Measurements from ENCODE around the gene FAM222B. TPM values are rescaled to one million over a fixed set of nuclear protein-coding genes. Genes with fewer than 3 reads are reported as not detected.
A peak's percentile ranks its signal among the peaks of the same experiment; 100 is the strongest.

Gene FAM222B
- total and polyA plus RNA-seq, 4 donors, result 4.3 to 33.1 (median 19.8) TPM

DNA sequence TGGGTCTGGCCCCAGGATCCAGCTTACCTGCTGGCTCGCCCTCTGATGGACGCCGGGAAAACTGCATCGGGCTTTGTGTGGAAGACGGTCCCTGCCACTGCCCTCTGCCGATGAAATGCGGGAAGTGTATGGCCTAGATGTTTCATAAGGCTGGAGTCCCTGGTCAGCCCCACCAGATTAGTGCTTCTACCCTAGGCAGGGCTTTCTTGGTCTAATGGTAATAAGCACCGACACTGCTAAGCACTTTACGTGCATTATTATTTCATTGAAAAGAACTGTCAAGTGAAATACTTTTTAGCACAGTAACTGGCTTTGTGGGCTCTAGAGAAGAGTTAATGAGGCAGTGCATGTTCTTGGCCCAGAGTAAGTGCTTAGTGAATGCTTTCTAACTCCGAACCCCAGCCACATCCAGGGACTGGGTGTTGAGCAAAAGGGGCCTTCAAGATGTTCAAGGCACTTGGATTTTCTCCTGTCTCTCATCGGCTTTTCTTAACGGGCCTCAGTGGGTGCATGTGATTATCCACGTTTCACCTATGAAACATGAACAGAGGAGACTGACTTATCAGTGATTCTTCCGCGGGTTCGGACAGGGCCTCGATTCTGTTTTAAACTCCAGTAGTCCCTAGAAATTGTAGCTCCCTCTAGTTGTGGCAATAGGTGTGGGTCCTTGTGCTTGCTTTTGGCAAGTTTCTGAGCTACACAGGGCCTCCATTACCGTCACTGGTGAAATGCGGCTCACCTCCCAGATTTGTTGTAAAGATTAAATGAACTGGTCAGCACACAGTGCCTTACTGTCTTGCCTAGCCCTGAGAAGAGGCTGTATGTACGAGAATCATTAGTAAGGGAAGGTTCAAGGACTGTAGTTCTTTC is 92.2 kb downstream of the FAM222B start:
- WGBS (ENCODE audit: insufficient coverage), result 32% methylated on average over 18 of the region's 20 CpGs
- DNase-seq (ENCODE audit: low read depth in 4 of 6, low spot score in 6 of 6), result peak in 3 of 6 donors; percentile 90 to 97 (median 97)
- peaks cover 83% of the 10 kb centered on the region for H3K36me3 ChIP-seq (ENCODE audit: control insufficient read depth, insufficient read depth, low read length)
- H3K27ac ChIP-seq (ENCODE audit: low read depth, low read length), result peak overlapping the region; percentile 99
- no peaks in the 10 kb centered on the region for H3K9me3 ChIP-seq (ENCODE audit: control insufficient read depth, insufficient read depth, low read length)
- H3K27me3 ChIP-seq (ENCODE audit: control insufficient read depth, insufficient read depth, low read length), result no peaks in the 10 kb centered on the region
- peak overlapping the region; percentile 24 for H3K4me3 ChIP-seq (ENCODE audit: low read depth, low read length)
- peaks cover 61% of the 10 kb centered on the region for H3K4me1 ChIP-seq (ENCODE audit: control insufficient read depth, insufficient read depth, low read length)

DNA sequence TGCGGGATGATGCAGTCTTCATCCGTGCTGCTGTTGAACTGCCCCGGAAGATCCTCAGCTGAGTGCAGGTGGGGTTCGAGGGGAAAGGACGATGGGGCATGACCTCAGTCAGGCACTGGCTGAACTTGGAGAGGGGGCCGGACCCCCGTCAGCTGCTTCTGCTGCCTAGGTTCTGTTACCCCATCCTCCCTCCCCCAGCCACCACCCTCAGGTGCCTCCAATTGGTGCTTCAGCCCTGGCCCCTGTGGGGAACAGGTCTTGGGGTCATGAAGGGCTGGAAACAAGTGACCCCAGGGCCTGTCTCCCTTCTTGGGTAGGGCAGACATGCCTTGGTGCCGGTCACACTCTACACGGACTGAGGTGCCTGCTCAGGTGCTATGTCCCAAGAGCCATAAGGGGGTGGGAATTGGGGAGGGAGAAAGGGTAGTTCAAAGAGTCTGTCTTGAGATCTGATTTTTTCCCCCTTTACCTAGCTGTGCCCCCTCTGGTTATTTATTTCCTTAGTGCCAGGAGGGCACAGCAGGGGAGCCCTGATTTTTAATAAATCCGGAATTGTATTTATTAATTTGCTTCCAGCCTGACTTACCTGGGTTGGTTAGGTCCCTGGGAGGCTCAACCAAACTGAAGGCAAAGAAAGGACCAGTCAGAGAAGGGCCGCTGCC is 92.9 kb downstream of the FAM222B start:
- 42% methylated on average over 6 of the region's 11 CpGs for WGBS (ENCODE audit: insufficient coverage)
- Histone ChIP-seq H3K27me3 (ENCODE audit: control insufficient read depth, insufficient read depth, low read length) (no peaks in the 10 kb centered on the region), H3K9me3 (ENCODE audit: control insufficient read depth, insufficient read depth, low read length) (no peaks in the 10 kb centered on the region), H3K4me3 (ENCODE audit: low read depth, low read length) (peak overlapping the region; percentile 24), H3K36me3 (ENCODE audit: control insufficient read depth, insufficient read depth, low read length) (peaks cover 85% of the 10 kb centered on the region), H3K27ac (ENCODE audit: low read depth, low read length) (peak overlapping the region; percentile 99), H3K4me1 (ENCODE audit: control insufficient read depth, insufficient read depth, low read length) (peaks cover 69% of the 10 kb centered on the region)
- no peak for DNase-seq (ENCODE audit: low read depth in 4 of 6, low spot score in 6 of 6)

DNA sequence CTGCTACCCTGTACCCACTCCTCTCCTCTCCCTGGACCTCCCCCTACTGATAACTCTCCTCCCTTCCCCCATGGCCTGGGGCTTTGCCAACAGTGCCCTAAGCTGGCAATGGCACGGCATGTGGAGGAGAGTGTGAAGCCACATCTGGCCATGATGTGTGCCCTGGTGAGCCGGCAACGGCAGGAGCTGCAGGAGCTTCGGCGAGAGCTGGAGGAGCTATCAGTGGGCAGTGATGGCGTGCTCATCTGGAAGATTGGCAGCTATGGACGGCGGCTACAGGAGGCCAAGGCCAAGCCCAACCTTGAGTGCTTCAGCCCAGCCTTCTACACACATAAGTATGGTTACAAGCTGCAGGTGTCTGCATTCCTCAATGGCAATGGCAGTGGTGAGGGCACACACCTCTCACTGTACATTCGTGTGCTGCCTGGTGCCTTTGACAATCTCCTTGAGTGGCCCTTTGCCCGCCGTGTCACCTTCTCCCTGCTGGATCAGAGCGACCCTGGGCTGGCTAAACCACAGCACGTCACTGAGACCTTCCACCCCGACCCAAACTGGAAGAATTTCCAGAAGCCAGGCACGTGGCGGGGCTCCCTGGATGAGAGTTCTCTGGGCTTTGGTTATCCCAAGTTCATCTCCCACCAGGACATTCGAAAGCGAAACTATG is 93.6 kb downstream of the FAM222B start:
- Histone ChIP-seq H3K27me3 (ENCODE audit: control insufficient read depth, insufficient read depth, low read length) (no peaks in the 10 kb centered on the region), H3K9me3 (ENCODE audit: control insufficient read depth, insufficient read depth, low read length) (no peaks in the 10 kb centered on the region), H3K27ac (ENCODE audit: low read depth, low read length) (peak overlapping the region; percentile 99), H3K36me3 (ENCODE audit: control insufficient read depth, insufficient read depth, low read length) (peaks cover 78% of the 10 kb centered on the region), H3K4me3 (ENCODE audit: low read depth, low read length) (no peak overlapping the region), H3K4me1 (ENCODE audit: control insufficient read depth, insufficient read depth, low read length) (peaks cover 73% of the 10 kb centered on the region)
- 63% methylated on average over 15 of the region's 18 CpGs for WGBS (ENCODE audit: insufficient coverage)
- no peak for DNase-seq (ENCODE audit: low read depth in 4 of 6, low spot score in 6 of 6)

DNA sequence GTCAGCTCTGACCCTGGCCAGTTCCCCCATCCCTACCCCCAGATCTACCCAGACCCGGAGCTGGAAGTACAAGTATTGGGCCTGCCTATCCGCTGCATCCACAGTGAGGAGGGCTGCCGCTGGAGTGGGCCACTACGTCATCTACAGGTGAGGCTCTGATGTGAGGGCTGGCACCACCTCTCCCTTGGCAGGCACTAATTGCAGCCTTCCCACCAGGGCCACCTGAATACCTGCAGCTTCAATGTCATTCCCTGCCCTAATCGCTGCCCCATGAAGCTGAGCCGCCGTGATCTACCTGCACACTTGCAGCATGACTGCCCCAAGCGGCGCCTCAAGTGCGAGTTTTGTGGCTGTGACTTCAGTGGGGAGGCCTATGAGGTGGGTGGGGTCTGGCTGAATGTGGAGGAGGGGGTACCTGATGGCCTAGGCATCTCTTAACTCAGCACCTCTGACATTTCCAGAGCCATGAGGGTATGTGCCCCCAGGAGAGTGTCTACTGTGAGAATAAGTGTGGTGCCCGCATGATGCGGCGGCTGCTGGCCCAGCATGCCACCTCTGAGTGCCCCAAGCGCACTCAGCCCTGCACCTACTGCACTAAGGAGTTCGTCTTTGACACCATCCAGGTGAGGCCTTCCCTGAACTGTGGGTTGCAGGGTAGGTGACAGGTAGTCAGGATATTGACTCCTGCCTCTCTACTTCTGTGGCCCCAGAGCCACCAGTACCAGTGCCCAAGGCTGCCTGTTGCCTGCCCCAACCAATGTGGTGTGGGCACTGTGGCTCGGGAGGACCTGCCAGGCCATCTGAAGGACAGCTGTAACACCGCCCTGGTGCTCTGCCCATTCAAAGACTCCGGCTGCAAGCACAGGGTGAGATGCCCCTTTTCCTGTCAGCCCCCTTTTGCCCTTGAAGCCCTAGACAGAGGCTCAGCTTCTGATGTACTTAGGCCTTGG is 94.5 kb downstream of the FAM222B start:
- no peak for DNase-seq (ENCODE audit: low read depth in 4 of 6, low spot score in 6 of 6)
- WGBS (ENCODE audit: insufficient coverage), result 85% methylated on average over 18 of the region's 18 CpGs
- Histone ChIP-seq H3K4me3 (ENCODE audit: low read depth, low read length) (peak overlapping the region; percentile 9), H3K27me3 (ENCODE audit: control insufficient read depth, insufficient read depth, low read length) (no peaks in the 10 kb centered on the region), H3K9me3 (ENCODE audit: control insufficient read depth, insufficient read depth, low read length) (no peaks in the 10 kb centered on the region), H3K4me1 (ENCODE audit: control insufficient read depth, insufficient read depth, low read length) (peaks cover 79% of the 10 kb centered on the region), H3K36me3 (ENCODE audit: control insufficient read depth, insufficient read depth, low read length) (peaks cover 77% of the 10 kb centered on the region), H3K27ac (ENCODE audit: low read depth, low read length) (peak overlapping the region; percentile 99)

DNA sequence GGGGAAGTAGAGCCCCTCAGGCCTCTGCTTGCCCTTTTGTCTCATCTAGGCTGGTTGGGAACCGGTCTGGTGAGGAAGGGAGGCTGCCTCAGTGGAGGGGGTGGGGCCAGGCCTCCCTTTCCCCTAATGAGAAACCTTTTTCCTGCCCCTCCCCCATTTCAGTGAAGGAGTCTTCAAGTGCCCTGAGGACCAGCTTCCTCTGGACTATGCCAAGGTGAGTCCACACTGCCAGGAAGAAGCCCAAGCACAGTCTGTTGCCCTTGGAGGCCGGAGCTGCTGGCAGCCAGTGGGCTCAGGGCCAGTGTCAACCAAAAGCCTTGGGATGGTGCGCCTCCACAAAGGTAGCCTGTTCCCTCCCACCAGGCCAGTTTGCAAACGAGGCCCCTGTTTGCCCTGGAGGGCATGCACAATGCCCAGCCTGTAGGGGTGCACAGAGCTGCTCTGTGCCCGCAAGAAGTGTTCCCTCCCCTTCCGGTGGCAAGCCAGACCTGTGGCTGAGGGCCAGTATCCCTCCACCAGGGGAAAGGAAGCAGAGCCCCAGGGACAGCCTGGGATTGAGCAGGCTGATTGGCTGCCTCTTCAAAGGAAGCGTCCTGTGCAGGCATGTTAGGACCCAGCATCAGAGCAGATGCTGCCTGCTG is 95.4 kb downstream of the FAM222B start:
- 31% methylated on average over 6 of the region's 7 CpGs for WGBS (ENCODE audit: insufficient coverage)
- peaks cover 69% of the 10 kb centered on the region for H3K36me3 ChIP-seq (ENCODE audit: control insufficient read depth, insufficient read depth, low read length)

DNA sequence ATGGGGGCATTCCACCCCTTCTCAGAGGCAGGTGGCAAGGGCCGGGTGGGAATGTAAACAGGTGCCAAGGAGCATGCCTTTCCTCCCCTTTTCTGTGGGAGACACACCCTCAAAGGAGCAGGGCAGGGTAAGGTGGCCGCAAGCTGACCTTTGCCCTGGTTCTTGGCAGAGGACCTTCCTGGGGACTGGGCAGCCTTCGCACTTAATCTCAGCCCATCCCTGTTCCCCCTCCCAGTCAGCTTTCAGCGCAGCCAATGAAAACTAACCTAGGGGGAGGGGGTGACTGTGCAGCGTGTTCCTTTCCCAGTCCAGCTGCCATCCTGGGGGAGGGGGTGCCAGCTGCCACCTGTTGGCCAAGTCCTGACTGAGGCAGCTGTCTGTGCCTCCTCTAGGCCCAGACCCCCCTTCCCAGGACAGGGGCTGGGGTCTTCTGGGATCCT is 96.0 kb downstream of the FAM222B start:
- DNase-seq (ENCODE audit: low read depth in 4 of 6, low spot score in 6 of 6), result peak in 2 of 6 donors; percentile 77 to 83
- Histone ChIP-seq H3K27ac (ENCODE audit: low read depth, low read length) (peak overlapping the region; percentile 99), H3K4me3 (ENCODE audit: low read depth, low read length) (peak overlapping the region; percentile 84), H3K36me3 (ENCODE audit: control insufficient read depth, insufficient read depth, low read length) (peaks cover 63% of the 10 kb centered on the region), H3K27me3 (ENCODE audit: control insufficient read depth, insufficient read depth, low read length) (no peaks in the 10 kb centered on the region), H3K4me1 (ENCODE audit: control insufficient read depth, insufficient read depth, low read length) (peaks cover 94% of the 10 kb centered on the region), H3K9me3 (ENCODE audit: control insufficient read depth, insufficient read depth, low read length) (no peaks in the 10 kb centered on the region)
- no CpG with 5 or more reads among the region's 5 CpGs for WGBS (ENCODE audit: insufficient coverage)

More for the DNA sequence above, 95.4 kb downstream of the FAM222B start:
- Histone ChIP-seq H3K4me3 (ENCODE audit: low read depth, low read length) (peak overlapping the region; percentile 84), H3K4me1 (ENCODE audit: control insufficient read depth, insufficient read depth, low read length) (peaks cover 89% of the 10 kb centered on the region), H3K9me3 (ENCODE audit: control insufficient read depth, insufficient read depth, low read length) (no peaks in the 10 kb centered on the region), H3K27ac (ENCODE audit: low read depth, low read length) (peak overlapping the region; percentile 99), H3K27me3 (ENCODE audit: control insufficient read depth, insufficient read depth, low read length) (no peaks in the 10 kb centered on the region)
- DNase-seq (ENCODE audit: low read depth in 4 of 6, low spot score in 6 of 6), result peak in 2 of 6 donors; percentile 77 to 84

DNA sequence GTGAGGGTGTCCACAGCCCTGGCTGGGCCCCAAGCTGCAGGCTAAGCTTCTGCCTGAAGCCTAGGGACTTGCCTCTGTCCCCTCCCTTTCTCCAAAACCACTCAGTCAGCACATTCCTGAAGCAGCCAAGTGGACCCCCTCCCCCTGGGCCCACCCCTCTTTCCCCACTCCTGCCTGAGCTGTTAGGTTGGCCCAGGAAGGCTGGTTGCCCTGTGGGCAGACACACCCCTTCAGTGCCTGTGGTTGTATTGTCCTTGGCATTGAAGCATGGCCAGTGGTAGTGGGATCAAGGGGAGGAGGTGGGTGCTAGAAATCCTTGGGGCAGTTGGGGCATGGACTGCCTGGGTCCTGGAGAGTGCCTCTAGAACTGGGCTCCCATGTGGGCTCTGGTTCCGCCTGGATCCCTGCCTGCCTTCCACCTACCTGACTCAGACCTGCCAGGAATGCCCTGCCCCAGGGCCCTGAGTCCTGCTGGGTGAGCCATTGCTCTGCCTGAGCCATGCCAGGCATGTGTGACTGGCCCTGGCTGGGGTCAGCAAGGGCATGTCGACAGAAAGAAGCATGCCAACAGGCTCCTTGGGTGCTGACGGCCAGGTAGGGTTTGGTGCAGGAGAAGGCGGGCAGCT is 96.7 kb downstream of the FAM222B start:
- Histone ChIP-seq H3K27me3 (ENCODE audit: control insufficient read depth, insufficient read depth, low read length) (no peaks in the 10 kb centered on the region), H3K4me1 (ENCODE audit: control insufficient read depth, insufficient read depth, low read length) (peaks cover 95% of the 10 kb centered on the region), H3K27ac (ENCODE audit: low read depth, low read length) (peak overlapping the region; percentile 99), H3K4me3 (ENCODE audit: low read depth, low read length) (peak overlapping the region; percentile 84), H3K9me3 (ENCODE audit: control insufficient read depth, insufficient read depth, low read length) (no peaks in the 10 kb centered on the region), H3K36me3 (ENCODE audit: control insufficient read depth, insufficient read depth, low read length) (peaks cover 61% of the 10 kb centered on the region)
- 69% methylated on average over 4 of the region's 4 CpGs for WGBS (ENCODE audit: insufficient coverage)
- no peak for DNase-seq (ENCODE audit: low read depth in 4 of 6, low spot score in 6 of 6)

DNA sequence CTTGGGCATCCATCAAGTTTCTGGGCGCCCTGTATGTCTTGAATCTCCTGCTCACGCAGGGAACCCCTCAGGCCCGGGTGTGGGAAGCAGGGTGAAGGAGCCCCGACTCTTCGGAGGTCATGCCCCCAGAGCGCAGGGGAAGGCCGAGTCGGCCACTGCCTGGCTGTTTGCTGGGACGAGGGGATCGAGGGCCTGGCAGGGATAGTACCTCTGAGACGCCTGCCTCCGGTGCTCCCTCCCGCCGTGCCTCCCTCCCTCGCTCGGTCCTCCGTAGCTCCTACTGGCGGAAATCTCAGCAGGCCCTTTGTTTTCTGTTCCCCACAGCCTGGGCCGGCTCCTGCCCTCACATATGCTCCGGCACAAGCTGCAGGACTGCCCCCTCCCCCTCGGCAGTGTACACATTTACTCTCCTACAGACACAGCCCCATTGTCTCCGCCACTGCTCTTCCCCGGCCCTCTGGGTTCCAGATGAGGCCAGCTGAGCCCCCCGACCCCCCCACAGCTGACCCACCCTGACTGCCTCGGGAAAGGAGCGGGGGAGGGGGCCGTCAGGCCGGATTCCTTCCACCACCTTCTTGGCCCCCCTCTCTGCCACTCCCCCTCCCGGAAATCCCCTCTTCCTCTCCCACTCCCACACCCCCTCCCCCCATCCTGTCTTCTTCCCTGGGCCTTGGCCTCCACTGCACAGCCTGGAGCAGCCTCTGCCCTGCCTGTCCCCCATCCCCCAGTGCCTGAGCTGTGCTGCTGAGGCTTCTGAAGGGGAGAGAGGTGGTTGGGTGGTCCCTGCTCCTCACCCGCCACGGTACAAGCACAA is 97.4 kb downstream of the FAM222B start:
- no peaks in the 10 kb centered on the region for H3K27me3 ChIP-seq (ENCODE audit: control insufficient read depth, insufficient read depth, low read length)
- peaks cover 54% of the 10 kb centered on the region for H3K36me3 ChIP-seq (ENCODE audit: control insufficient read depth, insufficient read depth, low read length)
- H3K4me3 ChIP-seq (ENCODE audit: low read depth, low read length), result peak overlapping the region; percentile 84
- peaks cover 88% of the 10 kb centered on the region for H3K4me1 ChIP-seq (ENCODE audit: control insufficient read depth, insufficient read depth, low read length)
- peak overlapping the region; percentile 99 for H3K27ac ChIP-seq (ENCODE audit: low read depth, low read length)
- under 1% methylated on average over 28 of the region's 31 CpGs for WGBS (ENCODE audit: insufficient coverage)
- DNase-seq (ENCODE audit: low read depth in 4 of 6, low spot score in 6 of 6), result peak in 2 of 6 donors; percentile 87 to 91
- H3K9me3 ChIP-seq (ENCODE audit: control insufficient read depth, insufficient read depth, low read length), result no peaks in the 10 kb centered on the region
